Measurements from ENCODE around the gene TDG.
A peak's percentile ranks its signal among the peaks of the same experiment; 100 is the strongest.

The TDG gene

GRCh38 chr12:103956509-103957027 lies 9.1 kb upstream of the TDG start:
- H4K20me1 ChIP-seq (ENCODE audit: insufficient read depth, low read length): no peaks in the 10 kb centered on the region
- no peaks in the 10 kb centered on the region for H3K9me3 ChIP-seq (ENCODE audit: low read length)
- no peak overlapping the region for H2AFZ ChIP-seq (ENCODE audit: low read length)
- peak overlapping the region; percentile 73 for H3K9ac ChIP-seq (ENCODE audit: low read length)
- H3K27ac ChIP-seq (ENCODE audit: low read depth, low read length, poor library complexity, severe bottlenecking): peak overlapping the region; percentile 76
- TF ChIP-seq, protein P1, sequence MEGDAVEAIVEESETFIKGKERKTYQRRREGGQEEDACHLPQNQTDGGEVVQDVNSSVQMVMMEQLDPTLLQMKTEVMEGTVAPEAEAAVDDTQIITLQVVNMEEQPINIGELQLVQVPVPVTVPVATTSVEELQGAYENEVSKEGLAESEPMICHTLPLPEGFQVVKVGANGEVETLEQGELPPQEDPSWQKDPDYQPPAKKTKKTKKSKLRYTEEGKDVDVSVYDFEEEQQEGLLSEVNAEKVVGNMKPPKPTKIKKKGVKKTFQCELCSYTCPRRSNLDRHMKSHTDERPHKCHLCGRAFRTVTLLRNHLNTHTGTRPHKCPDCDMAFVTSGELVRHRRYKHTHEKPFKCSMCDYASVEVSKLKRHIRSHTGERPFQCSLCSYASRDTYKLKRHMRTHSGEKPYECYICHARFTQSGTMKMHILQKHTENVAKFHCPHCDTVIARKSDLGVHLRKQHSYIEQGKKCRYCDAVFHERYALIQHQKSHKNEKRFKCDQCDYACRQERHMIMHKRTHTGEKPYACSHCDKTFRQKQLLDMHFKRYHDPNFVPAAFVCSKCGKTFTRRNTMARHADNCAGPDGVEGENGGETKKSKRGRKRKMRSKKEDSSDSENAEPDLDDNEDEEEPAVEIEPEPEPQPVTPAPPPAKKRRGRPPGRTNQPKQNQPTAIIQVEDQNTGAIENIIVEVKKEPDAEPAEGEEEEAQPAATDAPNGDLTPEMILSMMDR (IDR thresholded peaks at IDR 0.05; ENCODE audit: low read length): no peak
- TF ChIP-seq EZH2 (IDR thresholded peaks at IDR 0.05; ENCODE audit: borderline replicate concordance, low read length): no peak
- no peaks in the 10 kb centered on the region for H3K79me2 ChIP-seq (ENCODE audit: insufficient read depth, low read length)
- no peaks in the 10 kb centered on the region for H3F3A ChIP-seq (ENCODE audit: insufficient read depth, low read length)
- H3K4me2 ChIP-seq (ENCODE audit: low read length): peak overlapping the region; percentile 80
- peaks cover 13% of the 10 kb centered on the region for H3K4me1 ChIP-seq (ENCODE audit: insufficient read depth, low read length, severe bottlenecking)
- peaks cover 33% of the 10 kb centered on the region for H3K36me3 ChIP-seq (ENCODE audit: insufficient read depth, low read length)
- no peaks in the 10 kb centered on the region for H3K9me2 ChIP-seq (ENCODE audit: low read depth, low read length)
- peak overlapping the region; percentile 71 for H3K4me3 ChIP-seq (ENCODE audit: low read depth, low read length, poor library complexity, severe bottlenecking)
- no peaks in the 10 kb centered on the region for H3K27me3 ChIP-seq (ENCODE audit: insufficient read depth, low read length)

- Histone ChIP-seq H2AFZ (ENCODE audit: low read length) (no peak overlapping the region), H3K36me3 (ENCODE audit: insufficient read depth, low read length) (peaks cover 19% of the 10 kb centered on the region), H4K20me1 (ENCODE audit: insufficient read depth, low read length) (no peaks in the 10 kb centered on the region), H3K9me3 (ENCODE audit: low read length) (no peaks in the 10 kb centered on the region), H3K9ac (ENCODE audit: low read length) (peak overlapping the region; percentile 73; the same call in 1 of the 2 replicates), H3K9me2 (ENCODE audit: low read depth, low read length) (no peaks in the 10 kb centered on the region), H3K27ac (ENCODE audit: low read depth, low read length, poor library complexity, severe bottlenecking) (peak overlapping the region; percentile 76), H3K4me1 (ENCODE audit: insufficient read depth, low read length, severe bottlenecking) (peaks cover 13% of the 10 kb centered on the region), H3K4me3 (ENCODE audit: low read depth, low read length, poor library complexity, severe bottlenecking) (peak overlapping the region; percentile 71), H3K27me3 (ENCODE audit: insufficient read depth, low read length) (no peaks in the 10 kb centered on the region), H3F3A (ENCODE audit: insufficient read depth, low read length) (no peaks in the 10 kb centered on the region), H3K79me2 (ENCODE audit: insufficient read depth, low read length) (no peaks in the 10 kb centered on the region), H3K4me2 (ENCODE audit: low read length) (peak overlapping the region; percentile 80)
- TF ChIP-seq EZH2 (IDR thresholded peaks at IDR 0.05; ENCODE audit: borderline replicate concordance, low read length): no peak
- TF ChIP-seq, protein P1 (IDR thresholded peaks at IDR 0.05; ENCODE audit: low read length): no peak
Observed at GRCh38 chr12:103957865-103958388, 7.7 kb upstream of the TDG start.

DNA sequence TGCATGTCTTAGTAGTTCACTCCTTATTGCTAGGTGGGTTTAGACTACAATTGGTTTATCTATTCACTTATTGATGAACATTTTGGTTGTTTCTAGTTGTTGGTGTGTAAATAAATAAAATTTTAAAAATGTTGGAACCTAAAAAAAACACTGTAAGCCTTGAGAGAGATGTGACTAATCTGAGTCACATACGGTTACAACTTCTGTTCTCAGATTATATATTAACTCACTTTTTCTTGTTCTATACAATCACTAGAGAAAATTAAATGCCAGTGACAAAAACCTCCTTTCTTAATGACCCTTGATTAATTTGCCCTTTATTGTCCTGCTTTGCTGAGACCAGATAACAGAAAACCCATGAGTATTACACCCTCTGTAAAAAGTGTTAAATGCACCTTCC lies 7.1 kb upstream of the TDG start:
- Histone ChIP-seq H3K4me3 (ENCODE audit: low read depth, low read length, poor library complexity, severe bottlenecking) (no peak overlapping the region), H3K9ac (ENCODE audit: low read length) (no peak overlapping the region), H3K27ac (ENCODE audit: low read depth, low read length, poor library complexity, severe bottlenecking) (no peak overlapping the region), H3K9me3 (ENCODE audit: low read length) (no peaks in the 10 kb centered on the region), H3K4me1 (ENCODE audit: insufficient read depth, low read length, severe bottlenecking) (peaks cover 13% of the 10 kb centered on the region), H3K36me3 (ENCODE audit: insufficient read depth, low read length) (peaks cover 12% of the 10 kb centered on the region), H3K79me2 (ENCODE audit: insufficient read depth, low read length) (no peaks in the 10 kb centered on the region), H3K9me2 (ENCODE audit: low read depth, low read length) (no peaks in the 10 kb centered on the region), H3F3A (ENCODE audit: insufficient read depth, low read length) (no peaks in the 10 kb centered on the region), H4K20me1 (ENCODE audit: insufficient read depth, low read length) (no peaks in the 10 kb centered on the region), H3K4me2 (ENCODE audit: low read length) (no peak overlapping the region), H2AFZ (ENCODE audit: low read length) (no peak overlapping the region), H3K27me3 (ENCODE audit: insufficient read depth, low read length) (no peaks in the 10 kb centered on the region)
- TF ChIP-seq EZH2 (IDR thresholded peaks at IDR 0.05; ENCODE audit: borderline replicate concordance, low read length): no peak
- TF ChIP-seq, protein P1 (IDR thresholded peaks at IDR 0.05; ENCODE audit: low read length): no peak
